NCI-H446 treated with DMSO at 0.1 percent for 48 hours (cell line): ENCODE measurements around the gene NUAK1.

Experiments
- DNase-seq: peaks from one replicate; lab custom pipeline; 2025; lab: John Stamatoyannopoulos, UW

Gene NUAK1

GRCh38 chr12:106130474-106131113, 8.2 kb downstream of the NUAK1 start:
- DNase-seq: no peak

- no peak for DNase-seq
Observed at GRCh38 chr12:106128585-106129328, 10.0 kb downstream of the NUAK1 start.

- no peak for DNase-seq
Observed at GRCh38 chr12:106127338-106128126, 11.2 kb downstream of the NUAK1 start.

GRCh38 chr12:106126441-106127337, 12.1 kb downstream of the NUAK1 start:
- no peak for DNase-seq

- DNase-seq: no peak
Observed at GRCh38 chr12:106125351-106126095, 13.2 kb downstream of the NUAK1 start.

GRCh38 chr12:106123551-106124081, 15.1 kb downstream of the NUAK1 start:
- DNase-seq: no peak

- DNase-seq: no peak
Observed at GRCh38 chr12:106123110-106123509, 15.6 kb downstream of the NUAK1 start.

GRCh38 chr12:106122004-106122403, 16.8 kb downstream of the NUAK1 start:
- no peak for DNase-seq

- DNase-seq: no peak
Observed at GRCh38 chr12:106120519-106121105, 18.1 kb downstream of the NUAK1 start.

- no peak for DNase-seq
Observed at GRCh38 chr12:106119301-106119700, 19.5 kb downstream of the NUAK1 start.

GRCh38 chr12:106118381-106119130, 20.2 kb downstream of the NUAK1 start:
- DNase-seq: no peak

- DNase-seq: no peak
Observed at GRCh38 chr12:106115440-106115839, 23.3 kb downstream of the NUAK1 start.

GRCh38 chr12:106114447-106115068, 24.2 kb downstream of the NUAK1 start:
- no peak for DNase-seq

GRCh38 chr12:106113824-106114446, 24.8 kb downstream of the NUAK1 start:
- no peak for DNase-seq

GRCh38 chr12:106113446-106113823, 25.3 kb downstream of the NUAK1 start:
- DNase-seq: no peak

GRCh38 chr12:106113042-106113441, 25.7 kb downstream of the NUAK1 start:
- no peak for DNase-seq

GRCh38 chr12:106112145-106112821, 26.5 kb downstream of the NUAK1 start:
- DNase-seq: no peak

GRCh38 chr12:106110626-106111300, 28.0 kb downstream of the NUAK1 start:
- no peak for DNase-seq
